HepG2 (cell line): Measurements from ENCODE around the gene METAP1. TPM values are rescaled to one million over a fixed set of nuclear protein-coding genes. Genes with fewer than 3 reads are reported as not detected.

Source experiments
- BCL6 ChIP-seq: IDR thresholded peaks from 2 replicates; pipeline ENCODE4 v1.6.1; 2016; ENCODE audit warnings: missing genetic modification reagents, missing compliant biosample characterization
- DRAP1 ChIP-seq: IDR thresholded peaks from 2 replicates; pipeline ENCODE4 v1.6.1; 2016; ENCODE audit warnings: missing genetic modification reagents, missing compliant biosample characterization
- GATAD2A ChIP-seq: IDR thresholded peaks from 2 replicates; pipeline ENCODE4 v1.6.1; 2016
- GZF1 ChIP-seq: sonication (generic); formaldehyde crosslinking; IDR thresholded peaks from 2 replicates; pipeline ENCODE4 v1.5.1; 2020; ENCODE audit warnings: mild to moderate bottlenecking, missing genetic modification reagents
- HNRNPUL1 ChIP-seq: fragments of 200-400 bp; formaldehyde crosslinking; IDR thresholded peaks from 2 replicates; pipeline ENCODE4 v1.6.1; 2017; ENCODE audit warnings: low read depth, mild to moderate bottlenecking, low read length, moderate library complexity
- MTA1 ChIP-seq: sonication (generic); formaldehyde crosslinking; IDR thresholded peaks from 2 replicates; pipeline ENCODE4 v1.4.0; 2020; ENCODE audit warnings: missing genetic modification reagents, mild to moderate bottlenecking, borderline replicate concordance
- SOX5 ChIP-seq: IDR thresholded peaks from 2 replicates; pipeline ENCODE4 v1.6.1; 2016; ENCODE audit warnings: borderline replicate concordance
- TAF1 ChIP-seq: sonication (generic); formaldehyde crosslinking; IDR thresholded peaks from 2 replicates; pipeline ENCODE4 v1.4.0; 2020; ENCODE audit warnings: missing genetic modification reagents
- TCF7L2 ChIP-seq: IDR thresholded peaks from 2 replicates; pipeline ENCODE4 v1.6.1; 2011; ENCODE audit warnings: mild to moderate bottlenecking, low read depth, low read length, moderate library complexity
- ZBTB42 ChIP-seq: sonication (generic); formaldehyde crosslinking; IDR thresholded peaks from 2 replicates; pipeline ENCODE4 v1.5.0; 2020; ENCODE audit warnings: mild to moderate bottlenecking, missing genetic modification reagents
- ZEB1 ChIP-seq: IDR thresholded peaks from 2 replicates; pipeline ENCODE4 v1.6.1; 2012; ENCODE audit warnings: mild to moderate bottlenecking, low read depth, inconsistent platforms; ENCODE audit not compliant: insufficient replicate concordance
- ZFP82 ChIP-seq: sonication (generic); formaldehyde crosslinking; IDR thresholded peaks from 2 replicates; pipeline ENCODE4 v1.5.1; 2020; ENCODE audit warnings: mild to moderate bottlenecking, missing genetic modification reagents, borderline replicate concordance
- ZNF567 ChIP-seq: sonication (generic); formaldehyde crosslinking; IDR thresholded peaks from 2 replicates; pipeline ENCODE4 v1.8.1; 2023; ENCODE audit warnings: mild to moderate bottlenecking, missing genetic modification reagents, borderline replicate concordance
- ZNF879 ChIP-seq: sonication (generic); formaldehyde crosslinking; IDR thresholded peaks from 2 replicates; pipeline ENCODE4 v1.8.1; 2023; ENCODE audit warnings: missing genetic modification reagents
- ZNF883 ChIP-seq: sonication (generic); formaldehyde crosslinking; IDR thresholded peaks from 2 replicates; pipeline ENCODE4 v1.5.1; 2020; ENCODE audit warnings: mild to moderate bottlenecking, missing genetic modification reagents; ENCODE audit errors: not compliant biosample characterization
- ZNF891 ChIP-seq: sonication (generic); formaldehyde crosslinking; IDR thresholded peaks from 2 replicates; pipeline ENCODE4 v1.5.0; 2020; ENCODE audit warnings: mild to moderate bottlenecking, missing genetic modification reagents
- ZSCAN21 ChIP-seq: sonication (generic); formaldehyde crosslinking; IDR thresholded peaks from 2 replicates; pipeline ENCODE4 v1.8.0; 2022; ENCODE audit warnings: mild to moderate bottlenecking, missing genetic modification reagents, moderate library complexity, borderline replicate concordance
- polyA plus RNA-seq, 8 experiments: library from polyadenylated mRNA; depleted of rRNA in 3 of 8; stranded (reverse) in 7 of 8; unstranded in 1 of 8; fragments of >200 nt; fragmentation: Illumina TruSeq in 4 of 8; extraction: Trizol in 4 of 8; gene quantifications; 2 replicates each; pipeline versions ENCODE4 v1.2.1 to v1.2.3, GENCODE V29; 2011 to 2016; ENCODE audit warnings: low read depth in 4 of 8, missing spikeins in 1 of 8, mixed read lengths in 1 of 8; ENCODE audit not compliant: insufficient read depth in 1 of 8
- total RNA-seq, 5 experiments: library from RNA; depleted of rRNA; stranded (reverse); fragments of >200 nt; fragmentation: Illumina TruSeq; extraction: Trizol; gene quantifications; 2 replicates each; pipeline ENCODE4 v1.2.3, GENCODE V29; 2016; ENCODE audit warnings: low read depth in 1 of 5
- TF ChIP-seq, protein P1 (sequence below): sonication (generic); formaldehyde crosslinking; IDR thresholded peaks from 2 replicates; pipeline ENCODE4 v1.5.0; 2020; ENCODE audit warnings: mild to moderate bottlenecking, missing genetic modification reagents
- TF ChIP-seq, protein P2 (sequence below): sonication (generic); formaldehyde crosslinking; IDR thresholded peaks from 2 replicates; pipeline ENCODE4 v1.8.0; 2022; ENCODE audit warnings: low read depth, missing genetic modification reagents
- TF ChIP-seq, protein P3 (sequence below): sonication (generic); formaldehyde crosslinking; IDR thresholded peaks from 2 replicates; pipeline ENCODE4 v1.4.0; 2020; ENCODE audit warnings: missing genetic modification reagents
- TF ChIP-seq, protein P4 (sequence below): sonication (generic); formaldehyde crosslinking; IDR thresholded peaks from 2 replicates; pipeline ENCODE4 v1.5.0; 2020; ENCODE audit warnings: missing genetic modification reagents
- TF ChIP-seq, protein P5 (sequence below): IDR thresholded peaks from 2 replicates; pipeline ENCODE4 v1.6.1; 2016; ENCODE audit warnings: low read depth

Gene METAP1
- total and polyA plus RNA-seq, 2 of the 13 experiments (the other 11 are each of a cell fraction or from before 2014, with no cell fraction given) = 44.9 to 53.5 TPM

DNA sequence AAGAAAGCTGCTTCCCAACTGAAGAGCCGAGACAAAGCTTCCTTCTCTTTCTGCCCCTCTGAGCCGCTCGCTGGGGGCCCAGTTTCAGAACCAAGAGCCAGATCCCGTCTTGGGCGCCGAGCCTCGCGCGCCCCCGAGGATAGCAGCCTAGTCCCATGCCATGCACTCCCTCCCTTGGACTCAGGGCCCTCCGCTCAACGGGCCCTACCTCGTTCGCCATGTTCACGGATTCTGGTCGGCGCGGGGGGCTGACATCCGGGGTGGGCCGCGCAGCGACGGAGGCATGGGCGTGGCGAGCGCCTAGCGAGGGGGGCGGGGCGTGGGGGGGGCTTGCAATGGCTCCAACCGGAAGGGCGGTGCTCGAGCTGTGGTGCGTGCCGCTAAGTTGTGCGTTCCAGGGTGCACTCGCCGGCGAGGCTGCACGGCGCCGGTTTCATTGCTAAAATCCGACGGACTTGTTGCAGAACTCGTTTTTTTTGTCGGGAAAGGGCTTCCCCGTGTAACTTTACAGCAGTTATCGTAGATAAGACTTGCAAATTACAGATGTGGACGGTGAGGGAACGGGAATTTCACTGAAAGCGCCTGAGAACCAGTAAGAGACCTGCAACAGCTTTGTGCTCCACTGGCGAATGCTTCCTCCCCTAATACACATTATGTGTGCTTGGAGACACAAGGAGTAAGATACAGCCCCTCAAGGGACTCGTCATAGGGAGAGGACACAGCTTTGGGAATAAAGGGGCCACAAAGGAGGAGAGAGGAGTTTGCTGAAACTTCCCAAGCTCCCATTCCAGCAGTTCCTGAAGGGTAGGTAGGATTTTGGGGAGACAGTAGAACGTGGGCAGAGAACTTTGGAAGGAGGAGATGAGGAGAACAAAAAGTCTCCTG lies 93.2 kb downstream of the METAP1 start, which contains the start of gene ADH5 (continued):
- TF ChIP-seq, protein P1, sequence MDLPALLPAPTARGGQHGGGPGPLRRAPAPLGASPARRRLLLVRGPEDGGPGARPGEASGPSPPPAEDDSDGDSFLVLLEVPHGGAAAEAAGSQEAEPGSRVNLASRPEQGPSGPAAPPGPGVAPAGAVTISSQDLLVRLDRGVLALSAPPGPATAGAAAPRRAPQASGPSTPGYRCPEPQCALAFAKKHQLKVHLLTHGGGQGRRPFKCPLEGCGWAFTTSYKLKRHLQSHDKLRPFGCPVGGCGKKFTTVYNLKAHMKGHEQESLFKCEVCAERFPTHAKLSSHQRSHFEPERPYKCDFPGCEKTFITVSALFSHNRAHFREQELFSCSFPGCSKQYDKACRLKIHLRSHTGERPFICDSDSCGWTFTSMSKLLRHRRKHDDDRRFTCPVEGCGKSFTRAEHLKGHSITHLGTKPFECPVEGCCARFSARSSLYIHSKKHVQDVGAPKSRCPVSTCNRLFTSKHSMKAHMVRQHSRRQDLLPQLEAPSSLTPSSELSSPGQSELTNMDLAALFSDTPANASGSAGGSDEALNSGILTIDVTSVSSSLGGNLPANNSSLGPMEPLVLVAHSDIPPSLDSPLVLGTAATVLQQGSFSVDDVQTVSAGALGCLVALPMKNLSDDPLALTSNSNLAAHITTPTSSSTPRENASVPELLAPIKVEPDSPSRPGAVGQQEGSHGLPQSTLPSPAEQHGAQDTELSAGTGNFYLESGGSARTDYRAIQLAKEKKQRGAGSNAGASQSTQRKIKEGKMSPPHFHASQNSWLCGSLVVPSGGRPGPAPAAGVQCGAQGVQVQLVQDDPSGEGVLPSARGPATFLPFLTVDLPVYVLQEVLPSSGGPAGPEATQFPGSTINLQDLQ (CRISPR knock-in tag) = peak; percentile 77; the same call in 1 of the 2 replicates
- TF ChIP-seq GZF1 (0 out of 2 replicates have a peak, but pooled peaks have one; percentile 17), ZFP82 (CRISPR knock-in tag) (peak; percentile 78; the same call in 1 of the 2 replicates), ZSCAN21 (CRISPR knock-in tag) (peak; percentile 84; the same call in 1 of the 2 replicates), ZNF879 (CRISPR knock-in tag) (no peak), TAF1 (peak; percentile 95), BCL6 (no peak), DRAP1 (CRISPR knock-in tag) (peak; percentile 90), GATAD2A (CRISPR knock-in tag) (peak; percentile 41; the same call in 1 of the 2 replicates), MTA1 (CRISPR knock-in tag) (peak; percentile 67; the same call in 1 of the 2 replicates), HNRNPUL1 (no peak), ZNF891 (CRISPR knock-in tag) (peak; percentile 68; the same call in 1 of the 2 replicates), ZEB1 (peak; percentile 54), ZBTB42 (no peak), TCF7L2 (no peak), ZNF567 (CRISPR knock-in tag) (no peak), ZNF883 (CRISPR knock-in tag) (no peak), SOX5 (CRISPR knock-in tag) (peak; percentile 9; the same call in 1 of the 2 replicates)
- TF ChIP-seq, protein P2, sequence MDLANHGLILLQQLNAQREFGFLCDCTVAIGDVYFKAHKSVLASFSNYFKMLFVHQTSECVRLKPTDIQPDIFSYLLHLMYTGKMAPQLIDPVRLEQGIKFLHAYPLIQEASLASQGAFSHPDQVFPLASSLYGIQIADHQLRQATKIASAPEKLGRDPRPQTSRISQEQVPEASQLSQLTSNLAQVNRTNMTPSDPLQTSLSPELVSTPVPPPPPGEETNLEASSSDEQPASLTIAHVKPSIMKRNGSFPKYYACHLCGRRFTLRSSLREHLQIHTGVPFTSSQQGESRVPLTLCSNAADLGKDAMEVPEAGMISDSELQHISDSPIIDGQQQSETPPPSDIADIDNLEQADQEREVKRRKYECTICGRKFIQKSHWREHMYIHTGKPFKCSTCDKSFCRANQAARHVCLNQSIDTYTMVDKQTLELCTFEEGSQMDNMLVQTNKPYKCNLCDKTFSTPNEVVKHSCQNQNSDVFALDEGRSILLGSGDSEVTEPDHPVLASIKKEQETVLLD = no peak; the same call in 1 of the 2 replicates
- TF ChIP-seq, protein P3, sequence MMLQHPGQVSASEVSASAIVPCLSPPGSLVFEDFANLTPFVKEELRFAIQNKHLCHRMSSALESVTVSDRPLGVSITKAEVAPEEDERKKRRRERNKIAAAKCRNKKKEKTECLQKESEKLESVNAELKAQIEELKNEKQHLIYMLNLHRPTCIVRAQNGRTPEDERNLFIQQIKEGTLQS = no peak
- TF ChIP-seq, protein P4, sequence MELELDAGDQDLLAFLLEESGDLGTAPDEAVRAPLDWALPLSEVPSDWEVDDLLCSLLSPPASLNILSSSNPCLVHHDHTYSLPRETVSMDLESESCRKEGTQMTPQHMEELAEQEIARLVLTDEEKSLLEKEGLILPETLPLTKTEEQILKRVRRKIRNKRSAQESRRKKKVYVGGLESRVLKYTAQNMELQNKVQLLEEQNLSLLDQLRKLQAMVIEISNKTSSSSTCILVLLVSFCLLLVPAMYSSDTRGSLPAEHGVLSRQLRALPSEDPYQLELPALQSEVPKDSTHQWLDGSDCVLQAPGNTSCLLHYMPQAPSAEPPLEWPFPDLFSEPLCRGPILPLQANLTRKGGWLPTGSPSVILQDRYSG (CRISPR knock-in tag) = 0 out of 2 replicates have a peak, but pooled peaks have one; percentile 55
- TF ChIP-seq, protein P5, sequence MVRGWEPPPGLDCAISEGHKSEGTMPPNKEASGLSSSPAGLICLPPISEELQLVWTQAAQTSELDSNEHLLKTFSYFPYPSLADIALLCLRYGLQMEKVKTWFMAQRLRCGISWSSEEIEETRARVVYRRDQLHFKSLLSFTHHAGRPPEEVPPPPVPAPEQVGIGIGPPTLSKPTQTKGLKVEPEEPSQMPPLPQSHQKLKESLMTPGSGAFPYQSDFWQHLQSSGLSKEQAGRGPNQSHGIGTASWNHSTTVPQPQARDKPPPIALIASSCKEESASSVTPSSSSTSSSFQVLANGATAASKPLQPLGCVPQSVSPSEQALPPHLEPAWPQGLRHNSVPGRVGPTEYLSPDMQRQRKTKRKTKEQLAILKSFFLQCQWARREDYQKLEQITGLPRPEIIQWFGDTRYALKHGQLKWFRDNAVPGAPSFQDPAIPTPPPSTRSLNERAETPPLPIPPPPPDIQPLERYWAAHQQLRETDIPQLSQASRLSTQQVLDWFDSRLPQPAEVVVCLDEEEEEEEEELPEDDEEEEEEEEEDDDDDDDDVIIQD = peak; percentile 16; the same call in 1 of the 2 replicates
